Stimulated activated CD8-positive, alpha-beta memory T cell treated with anti-CD3 and anti-CD28 coated beads, Interleukin-12 subunit alpha, Interleukin-12 subunit beta, amount 100 ng/mL, for 1 hour (primary cell): Measurements from ENCODE around the gene STAP1.

ENCODE experiments used
- DNase-seq: peaks from one replicate; pipeline ENCODE4 v3.0.0-alpha.2; 2020; ENCODE audit warnings: low read depth

Gene STAP1

DNA sequence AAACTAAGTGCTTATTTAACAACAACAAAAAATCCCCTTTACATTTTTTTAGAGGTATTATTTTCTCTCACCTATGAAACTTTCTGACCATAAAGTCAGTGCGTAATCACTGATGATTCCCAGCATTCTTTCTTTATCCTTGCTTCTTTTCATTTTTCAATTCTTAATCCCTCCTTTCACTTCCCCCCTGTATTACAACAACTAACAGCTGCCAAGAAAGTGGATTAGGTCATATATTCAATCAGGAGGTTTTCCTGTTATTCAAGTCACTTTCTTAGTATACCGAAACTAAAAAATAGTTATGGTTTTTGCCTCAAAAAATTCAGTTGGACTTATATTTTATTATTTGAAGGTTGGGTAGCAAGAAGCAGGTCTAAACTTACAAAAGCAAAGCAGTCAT, 2.1 kb upstream of the STAP1 start:
- DNase-seq, result no peak

DNA sequence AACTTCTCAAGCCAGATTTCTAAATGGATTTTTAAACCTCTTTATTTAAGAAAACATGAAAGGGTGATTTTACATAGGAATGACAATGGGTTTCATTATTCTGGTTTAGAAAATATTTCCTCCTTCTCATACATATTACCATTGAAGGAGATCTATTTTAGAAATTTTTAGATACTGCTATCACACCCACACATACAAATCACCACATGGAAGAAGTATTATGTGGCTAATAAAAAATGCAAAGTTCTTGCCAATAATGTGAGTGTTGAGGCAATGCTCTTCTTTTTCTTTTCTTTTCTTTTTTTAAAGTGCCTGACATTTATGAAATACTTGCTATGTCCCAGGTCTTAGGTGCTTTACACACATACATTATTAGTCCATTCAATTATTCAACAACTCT, 6.8 kb downstream of the STAP1 start:
- DNase-seq, result no peak

DNA sequence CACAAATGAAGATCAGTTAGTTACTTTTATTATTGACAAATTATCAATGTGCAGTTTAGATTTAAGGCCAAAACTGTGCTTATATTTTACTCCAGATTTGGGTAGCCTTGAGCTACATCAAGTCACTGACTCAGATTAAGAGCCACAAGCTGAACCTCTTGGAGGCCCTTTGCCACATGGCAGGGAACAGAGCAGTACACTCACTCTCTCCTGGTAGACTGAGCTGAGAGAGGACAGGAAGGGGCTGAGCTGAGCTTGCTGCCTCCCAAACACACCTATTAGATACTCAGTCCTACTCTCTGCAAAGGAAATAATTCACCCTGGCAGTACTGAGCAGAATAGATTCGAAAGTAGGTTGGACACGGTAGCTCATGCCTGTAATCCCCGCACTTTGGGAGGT, 7.8 kb downstream of the STAP1 start:
- DNase-seq, result no peak

DNA sequence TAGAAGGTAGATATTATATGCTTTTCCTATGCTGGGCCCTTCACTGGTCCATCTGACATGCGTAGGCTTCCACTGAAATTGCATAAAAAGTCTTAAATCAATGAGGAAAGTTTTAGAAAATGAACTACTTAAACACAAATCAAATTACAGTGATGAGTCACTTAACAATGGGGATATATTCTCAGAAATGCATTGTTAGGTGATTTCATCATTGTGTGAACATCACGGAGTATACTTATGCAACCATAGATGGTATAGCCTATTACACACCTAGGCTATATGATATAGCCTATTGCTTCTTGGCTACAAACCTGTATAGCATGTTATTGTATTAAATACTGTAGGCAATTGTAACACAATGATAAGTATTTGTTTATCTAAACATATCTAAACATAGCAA, 10.3 kb downstream of the STAP1 start:
- DNase-seq, result no peak

DNA sequence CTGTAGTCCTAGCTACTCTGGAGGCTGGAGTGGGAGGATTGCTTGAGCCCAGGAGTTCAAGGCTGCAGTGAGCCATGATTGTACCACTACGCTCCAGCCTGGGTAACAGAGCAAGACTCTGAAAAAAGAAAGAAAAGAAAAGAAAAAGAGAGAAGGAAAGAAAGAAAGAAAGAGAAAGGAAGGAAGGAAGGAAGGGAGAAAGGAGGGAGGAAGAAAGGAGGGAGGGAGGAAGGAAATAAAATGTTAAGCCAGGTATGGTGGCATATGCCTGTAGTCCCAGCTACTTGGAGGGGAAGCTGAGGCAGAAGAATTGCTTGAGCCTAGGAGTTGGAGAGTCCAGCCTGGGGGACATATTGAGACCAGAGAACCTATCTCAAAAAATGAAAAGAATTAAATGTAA, 12.0 kb downstream of the STAP1 start:
- no peak for DNase-seq

DNA sequence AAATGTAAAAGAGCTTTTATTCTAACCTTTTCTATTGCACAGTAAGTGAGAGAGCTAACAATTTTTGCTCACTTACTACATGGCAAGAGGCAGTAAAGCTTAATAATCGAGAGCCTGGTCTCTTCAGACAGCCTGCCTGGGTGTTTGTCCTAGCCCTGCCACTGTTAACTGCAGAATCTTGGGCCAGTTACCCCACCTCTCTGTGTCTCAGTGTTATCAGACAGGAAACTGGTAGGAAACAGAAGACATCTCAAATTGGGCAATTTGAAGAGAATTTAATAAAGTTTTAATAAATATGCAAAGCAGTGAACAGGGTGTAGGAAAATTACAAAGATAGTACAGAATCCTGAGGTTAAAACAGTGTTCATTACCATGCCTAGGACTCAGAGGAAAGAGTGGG, 13.4 kb downstream of the STAP1 start:
- DNase-seq, result no peak

DNA sequence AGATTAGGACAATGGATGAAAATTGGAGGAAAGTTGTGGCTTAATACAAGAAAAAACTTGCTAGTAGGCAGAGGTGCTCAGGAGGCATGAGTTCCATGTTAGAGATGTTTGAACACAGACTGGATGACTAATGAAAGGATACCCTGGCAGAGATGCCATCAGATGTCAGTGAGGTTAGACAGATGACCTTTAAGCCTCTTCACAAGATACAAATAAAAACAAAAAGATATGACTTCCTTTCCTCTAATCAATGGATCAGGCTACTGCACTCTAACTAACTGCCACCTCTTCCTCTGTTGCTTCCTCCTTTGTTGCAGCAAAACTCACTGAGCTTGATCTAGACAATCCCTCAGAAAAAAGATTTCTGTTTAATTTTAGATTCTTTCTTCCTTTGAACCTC, 14.7 kb downstream of the STAP1 start:
- no peak for DNase-seq

DNA sequence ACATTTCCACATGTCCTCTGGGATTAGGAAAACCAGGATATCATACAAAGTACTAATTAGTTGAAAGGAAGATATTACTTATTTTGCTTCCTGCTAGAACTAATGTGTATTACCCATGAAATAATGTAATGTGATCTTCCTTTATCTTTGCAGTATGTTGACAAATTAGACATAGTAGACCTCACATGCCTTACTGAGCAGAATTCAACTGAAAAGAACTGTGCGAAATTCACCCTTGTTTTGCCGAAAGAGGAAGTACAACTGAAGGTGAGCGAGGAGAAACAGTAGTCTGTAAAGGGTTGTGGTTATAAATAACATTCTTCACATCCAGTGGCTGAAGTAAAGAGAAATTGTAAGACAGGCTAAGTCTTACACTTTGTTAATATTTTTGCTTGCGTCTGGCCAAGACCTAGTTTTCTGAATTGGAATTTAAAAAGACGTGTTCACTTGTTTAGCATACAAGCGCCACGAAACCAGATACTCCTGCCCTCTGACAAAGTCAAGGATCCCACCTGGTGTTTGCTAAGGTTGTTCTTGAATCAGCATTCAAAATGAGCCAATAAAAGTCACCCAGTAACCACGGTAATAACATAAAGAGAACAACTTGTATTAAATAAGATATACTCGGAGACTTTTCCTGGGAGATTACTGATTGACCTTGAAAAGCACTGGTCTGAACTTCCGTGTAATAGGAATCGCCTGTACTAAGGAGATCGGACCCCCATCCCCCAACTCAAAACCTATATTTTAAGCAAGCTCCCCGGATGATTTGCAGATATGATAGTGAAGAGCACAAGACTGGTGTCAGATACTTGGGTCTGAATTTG, 16.9 kb downstream of the STAP1 start:
- DNase-seq, result no peak

DNA sequence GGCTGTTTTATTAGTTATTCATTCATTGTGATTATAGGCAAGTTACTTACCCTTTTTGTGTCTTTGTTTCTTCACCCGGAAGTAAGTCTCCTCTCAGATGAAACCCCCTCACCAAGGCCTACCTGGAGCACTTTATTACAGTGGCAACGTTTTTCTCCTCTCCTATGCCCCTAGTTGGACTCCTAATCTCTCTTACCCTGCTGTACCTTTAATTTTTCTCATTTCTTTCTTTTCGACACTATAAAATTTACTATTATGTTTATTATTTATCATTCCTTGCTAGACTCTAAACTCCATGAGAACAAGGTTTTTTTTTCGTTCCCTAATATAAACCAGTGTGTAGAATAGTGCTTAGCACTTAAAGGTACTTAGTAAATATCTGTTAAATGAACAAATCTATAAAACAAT, 17.5 kb downstream of the STAP1 start:
- DNase-seq, result no peak

DNA sequence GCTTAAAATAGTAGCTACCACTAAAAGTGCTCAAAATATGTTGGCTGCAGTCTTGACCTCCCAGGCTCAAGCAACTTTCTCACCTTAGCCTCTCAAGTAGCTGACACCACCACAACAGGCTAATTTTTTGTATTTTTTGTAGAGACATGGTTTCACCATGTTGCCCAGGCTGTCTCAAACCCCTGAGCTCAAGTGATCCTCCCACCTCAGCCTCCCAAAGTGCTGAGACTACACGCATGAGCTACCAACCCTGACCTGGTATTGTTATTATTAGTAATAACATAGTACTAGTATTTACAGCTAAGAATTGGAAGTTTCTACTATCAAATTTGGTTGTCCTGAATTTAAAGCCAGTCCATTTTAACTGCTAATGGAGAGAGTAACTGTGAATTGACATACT, 18.0 kb downstream of the STAP1 start:
- DNase-seq, result no peak

DNA sequence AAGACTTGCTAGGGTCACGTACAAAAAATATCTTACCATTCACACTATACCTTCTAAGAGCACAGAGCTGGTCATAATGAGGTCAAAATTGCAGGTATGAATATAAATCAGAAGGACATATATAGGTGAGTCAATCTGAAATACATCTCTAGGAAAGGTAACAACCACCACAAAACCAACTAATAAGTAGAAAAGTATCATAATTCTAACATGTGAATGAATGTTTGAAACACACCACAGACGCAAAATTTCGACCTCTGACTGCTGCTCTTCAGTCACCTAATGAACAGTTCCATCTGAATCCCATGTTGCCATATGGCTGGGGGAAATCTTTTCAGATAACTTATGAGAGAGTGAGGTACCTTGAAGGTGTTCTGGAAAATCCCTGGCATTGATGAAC, 22.1 kb downstream of the STAP1 start:
- no peak for DNase-seq

DNA sequence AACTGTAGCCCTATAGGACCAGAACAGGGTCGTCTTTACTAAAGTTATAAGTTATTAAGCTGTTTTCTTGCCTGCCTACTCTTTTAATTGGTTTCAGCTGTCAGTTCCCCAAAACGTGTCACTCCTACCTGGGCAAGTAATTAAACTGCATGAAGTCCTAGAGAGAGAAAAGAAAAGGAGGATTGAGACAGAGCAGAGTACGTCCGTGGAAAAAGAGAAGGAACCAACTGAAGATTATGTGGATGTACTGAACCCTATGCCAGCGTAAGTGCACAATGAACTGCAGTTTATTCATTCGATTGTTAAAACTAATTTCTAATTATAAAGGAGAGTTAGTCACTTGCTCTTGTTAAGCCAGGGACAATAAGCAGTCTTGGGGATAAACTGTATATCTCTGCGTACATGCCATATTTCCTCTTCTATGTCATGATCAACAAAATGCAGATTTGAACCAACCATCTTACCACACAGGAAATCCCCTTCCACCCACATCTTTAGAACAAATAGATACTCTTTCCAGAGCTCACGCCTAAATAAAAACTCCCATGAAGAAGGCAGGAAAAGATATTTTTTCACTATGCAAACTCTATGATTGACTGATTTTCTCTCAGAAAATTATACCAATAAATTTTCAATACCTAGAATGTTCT, 22.8 kb downstream of the STAP1 start:
- no peak for DNase-seq

DNA sequence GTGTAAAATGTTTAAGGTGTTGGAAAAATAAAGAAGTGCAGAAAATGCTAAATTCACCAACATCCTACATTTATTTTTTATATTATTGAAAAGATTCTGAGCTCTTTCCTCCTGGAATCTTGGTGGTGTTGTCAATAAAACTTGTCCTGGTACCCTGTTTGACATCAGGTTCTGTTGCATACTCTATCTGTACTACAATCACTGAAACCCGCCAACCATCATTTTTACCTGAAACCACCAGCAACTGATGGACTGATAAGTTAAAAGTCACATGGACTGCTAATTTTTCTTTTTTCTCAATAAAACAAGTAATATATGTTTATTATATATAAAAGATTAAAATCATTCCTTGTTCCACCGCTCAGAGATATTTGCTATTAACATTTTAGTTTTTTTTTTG, 23.4 kb downstream of the STAP1 start:
- no peak for DNase-seq

DNA sequence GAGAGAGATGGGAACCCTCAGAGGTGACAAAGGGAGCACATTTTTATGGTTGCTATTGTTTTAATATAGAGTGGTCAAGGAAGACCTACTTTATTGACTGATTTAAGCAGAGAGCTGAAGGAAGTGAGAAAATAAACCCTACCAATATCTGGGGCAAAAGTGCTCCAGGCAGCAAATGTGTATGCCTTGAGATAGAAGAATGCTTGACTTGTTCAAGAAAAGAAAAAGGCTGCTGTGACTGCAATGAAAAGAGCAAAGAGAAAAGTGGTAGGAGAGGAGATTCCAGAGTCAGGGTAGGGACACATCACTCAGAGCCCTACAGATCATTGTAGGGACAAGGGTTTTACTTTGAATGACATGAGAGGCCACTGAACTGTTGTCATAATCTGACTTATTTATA, 26.0 kb downstream of the STAP1 start:
- DNase-seq, result no peak

DNA sequence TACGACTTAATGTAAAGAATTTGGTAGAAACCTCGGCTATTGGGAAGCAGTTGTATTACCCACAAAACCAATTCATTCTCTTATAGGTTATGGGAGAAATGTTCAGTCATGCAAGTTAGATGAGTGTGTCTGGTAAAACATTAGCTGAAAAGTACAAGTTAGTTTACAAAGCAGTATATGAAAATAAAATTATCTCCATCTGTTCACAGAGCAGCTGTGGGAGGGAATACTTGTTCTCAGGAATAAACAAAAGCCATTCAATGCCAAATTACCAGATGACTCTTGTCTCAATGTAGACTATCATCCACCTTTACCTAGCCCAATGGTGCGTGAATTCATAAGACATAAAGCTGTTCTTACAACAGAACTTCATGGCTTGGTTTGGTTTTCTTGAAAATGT, 28.6 kb downstream of the STAP1 start:
- no peak for DNase-seq

DNA sequence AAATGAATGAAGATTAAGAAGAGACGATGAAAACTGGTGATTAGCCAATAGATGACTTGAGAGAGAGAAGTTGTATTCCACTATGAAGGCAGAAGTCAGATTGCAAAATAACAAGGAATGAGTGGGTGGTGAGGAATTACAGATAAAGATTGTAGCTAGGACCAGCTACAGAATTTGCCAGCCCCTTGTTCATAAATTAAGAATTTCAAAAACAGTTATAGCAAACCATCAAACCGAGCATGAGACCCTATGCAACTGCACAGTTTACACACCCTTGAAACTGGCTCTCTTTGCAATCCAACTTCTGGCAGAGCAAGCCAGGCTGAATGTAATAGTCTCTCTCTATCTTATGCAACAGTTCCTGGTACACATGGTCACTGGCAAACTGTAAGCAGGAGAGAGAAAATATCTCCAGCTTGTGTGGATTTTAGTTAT, 35.2 kb downstream of the STAP1 start:
- DNase-seq, result no peak

DNA sequence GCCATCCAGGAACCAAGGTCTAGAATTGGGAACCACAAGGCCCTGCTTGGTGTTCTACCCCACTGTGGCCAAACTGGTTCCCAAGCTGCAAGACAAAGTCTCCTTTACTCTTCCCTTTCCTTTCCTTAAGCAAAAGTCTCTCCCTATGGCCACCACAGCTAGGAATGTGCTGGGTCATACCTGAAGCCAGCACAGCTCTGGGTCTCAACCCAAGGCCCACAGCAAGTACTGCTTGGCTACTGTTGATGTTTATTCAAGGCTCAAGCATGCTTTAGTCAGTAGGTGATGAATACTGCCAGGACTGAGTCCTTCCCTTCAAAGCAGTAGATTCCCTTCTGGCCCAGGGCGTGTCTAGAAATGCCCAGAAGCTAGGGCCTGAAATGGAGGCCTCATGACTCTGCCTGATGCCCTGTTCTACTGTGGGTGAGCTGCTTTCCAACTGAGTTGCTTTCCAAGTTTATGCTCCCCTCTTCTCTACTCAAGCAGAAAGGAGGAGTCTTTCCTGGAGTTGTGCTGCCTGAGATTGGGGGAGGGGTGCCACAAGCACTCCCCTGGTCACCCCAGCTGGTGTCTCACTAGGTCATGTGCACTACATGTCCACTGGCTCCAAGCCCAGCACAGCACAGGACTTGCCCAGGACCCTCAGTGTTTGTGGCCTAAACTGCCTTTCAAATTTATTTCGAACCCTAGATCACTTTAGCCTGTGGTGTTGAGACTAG, 44.9 kb downstream of the STAP1 start:
- DNase-seq, result no peak

DNA sequence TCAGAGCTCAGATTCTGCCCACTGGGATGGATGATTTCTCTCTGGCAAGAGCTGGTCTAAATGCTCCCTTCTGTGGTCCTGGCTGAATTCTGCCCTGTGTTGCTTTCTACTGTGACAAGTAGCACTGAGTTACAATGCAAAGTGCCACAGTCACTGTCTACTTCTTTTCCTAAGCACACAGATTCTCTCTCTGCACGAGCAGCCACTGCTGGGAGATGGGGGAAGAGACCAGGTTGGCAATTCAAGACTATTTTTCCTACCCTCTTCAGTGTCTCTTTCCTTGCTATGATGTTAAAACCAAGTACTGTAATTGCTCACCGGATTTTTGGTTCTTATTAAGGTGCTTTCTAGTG, 45.5 kb downstream of the STAP1 start:
- DNase-seq, result no peak

DNA sequence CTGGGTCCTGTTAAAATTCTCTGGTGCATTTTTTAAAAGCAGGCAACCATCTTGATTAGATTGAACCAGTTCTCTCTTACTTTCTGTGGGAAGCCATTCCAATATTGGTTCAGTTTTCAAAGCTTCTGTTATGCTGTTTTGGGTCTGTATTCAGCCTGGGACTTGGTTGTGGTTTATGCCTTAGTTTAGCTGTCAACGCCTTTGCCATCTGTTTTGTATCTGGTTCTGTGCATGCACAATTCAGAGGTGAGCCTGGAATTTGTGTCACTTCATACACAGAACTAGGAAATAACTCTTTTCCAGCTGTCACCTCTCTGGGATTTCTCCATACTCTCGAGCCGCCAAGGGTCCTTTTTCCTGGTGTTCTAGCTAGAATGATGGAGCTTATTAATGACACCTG, 46.2 kb downstream of the STAP1 start:
- DNase-seq, result no peak

DNA sequence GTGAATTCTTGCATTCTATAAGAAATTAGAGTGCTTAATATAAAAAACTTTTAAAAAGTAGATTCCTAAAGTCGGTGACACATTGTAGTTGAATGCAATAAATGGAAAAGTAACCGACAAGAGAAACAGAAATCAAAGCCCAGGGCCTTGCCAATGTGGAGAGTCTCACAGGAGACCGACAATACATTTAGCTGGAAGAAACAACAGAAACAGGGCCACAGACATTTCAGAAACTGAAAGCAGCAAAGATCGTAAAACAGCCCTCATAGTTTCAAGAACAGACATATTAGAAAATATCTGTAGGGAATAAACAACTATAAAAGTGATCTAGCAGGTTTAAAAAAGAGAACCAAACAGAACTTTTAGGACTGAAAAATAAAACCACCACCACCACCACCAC, 49.5 kb downstream of the STAP1 start:
- no peak for DNase-seq

DNA sequence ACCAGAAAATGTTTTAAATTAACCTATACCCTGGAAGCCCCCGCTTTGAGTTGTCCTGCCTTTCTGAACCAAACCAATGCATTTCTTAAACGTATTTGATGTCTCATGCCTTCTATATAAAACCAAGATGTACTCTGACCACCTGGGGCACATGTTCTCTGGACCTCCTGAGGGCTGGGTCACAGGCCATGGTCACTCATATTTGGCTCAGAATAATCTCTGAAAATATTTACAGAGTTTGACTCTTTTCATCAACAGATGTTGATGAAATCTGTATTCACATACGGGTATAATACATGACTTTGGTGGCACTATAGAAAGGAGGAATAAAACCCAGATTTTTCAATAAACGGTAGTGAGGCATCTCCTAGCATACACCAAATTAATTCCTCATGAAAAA, 55.7 kb downstream of the STAP1 start:
- no peak for DNase-seq

DNA sequence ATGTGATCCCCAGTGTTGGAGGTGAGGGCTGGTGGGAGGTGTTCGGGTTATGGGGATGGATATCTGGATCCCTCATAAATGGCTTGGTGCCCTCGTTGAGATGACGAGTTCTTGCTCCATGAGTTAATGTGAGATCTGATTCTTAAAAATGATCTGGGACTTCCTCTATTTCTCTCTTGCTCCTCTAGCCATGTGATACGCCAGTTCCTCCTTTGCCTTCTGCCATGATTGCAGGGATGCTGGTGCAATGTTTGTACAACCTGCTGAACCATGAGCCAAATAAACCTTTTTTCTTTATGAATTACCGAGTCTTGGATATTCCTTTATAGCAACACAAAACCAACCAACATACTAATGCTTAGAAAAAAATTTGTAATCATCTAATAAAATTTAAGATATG, 56.6 kb downstream of the STAP1 start:
- no peak for DNase-seq

DNA sequence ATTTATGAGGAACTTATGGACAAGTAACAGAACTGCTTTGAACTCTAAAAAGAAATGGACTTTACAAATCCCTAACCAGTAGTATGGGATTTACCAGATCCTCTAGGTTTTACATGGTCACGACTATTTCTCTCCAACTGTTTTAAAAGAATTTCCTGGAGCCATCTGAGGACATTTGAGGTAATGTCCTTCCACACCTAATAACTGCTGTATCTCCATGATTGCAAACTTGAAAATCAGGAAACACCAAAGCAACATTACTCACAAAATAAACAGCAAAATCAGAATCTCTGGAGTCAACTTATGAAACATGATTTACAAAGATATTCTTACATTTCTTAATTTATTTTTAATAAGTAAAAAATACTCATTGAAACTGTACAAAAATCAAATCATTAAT, 58.0 kb downstream of the STAP1 start:
- DNase-seq, result no peak
